NCI-H128 (cell line): ENCODE data around the gene WDR90.

ENCODE experiments used
- DNase-seq: peaks from one replicate; lab custom pipeline; 2025; ENCODE audit not compliant: unreplicated experiment; lab: John Stamatoyannopoulos, UW

The WDR90 gene

GRCh38 chr16:637081-638018 lies 11.8 kb upstream of the WDR90 start:
- DNase-seq: no peak

- DNase-seq: no peak
Measured at GRCh38 chr16:638034-638543, 11.1 kb upstream of the WDR90 start.

GRCh38 chr16:638836-639235 lies 10.3 kb upstream of the WDR90 start:
- no peak for DNase-seq

- DNase-seq: no peak
Measured at GRCh38 chr16:640614-641013, 8.6 kb upstream of the WDR90 start.

GRCh38 chr16:641326-642188 lies 7.6 kb upstream of the WDR90 start, which contains the start of gene MCRIP2:
Gene MCRIP2 (plus strand): TSS chr16:641828. CDS start chr16:641992, 164 bp downstream.
- peak; percentile 39 for DNase-seq

- DNase-seq: no peak
Measured at GRCh38 chr16:642189-643049, 6.7 kb upstream of the WDR90 start.

GRCh38 chr16:643050-643368 lies 6.2 kb upstream of the WDR90 start:
- DNase-seq: no peak

GRCh38 chr16:644556-644955 lies 4.6 kb upstream of the WDR90 start:
- DNase-seq: no peak

GRCh38 chr16:645852-646678 lies 3.1 kb upstream of the WDR90 start:
- DNase-seq: no peak

- DNase-seq: no peak
Measured at GRCh38 chr16:646679-647172, 2.4 kb upstream of the WDR90 start.

- no peak for DNase-seq
Measured at GRCh38 chr16:647173-647902, 1.8 kb upstream of the WDR90 start.

- DNase-seq: no peak
Measured at GRCh38 chr16:648071-648780, 939 bp upstream of the WDR90 start.

GRCh38 chr16:649631-650030 lies 466 bp downstream of the WDR90 start:
- DNase-seq: no peak

GRCh38 chr16:651844-652243 lies 2.7 kb downstream of the WDR90 start:
- DNase-seq: no peak

- no peak for DNase-seq
Measured at GRCh38 chr16:652454-653305, 3.5 kb downstream of the WDR90 start.

GRCh38 chr16:654034-654433 lies 4.9 kb downstream of the WDR90 start:
- no peak for DNase-seq

GRCh38 chr16:657487-657886 lies 8.3 kb downstream of the WDR90 start:
- DNase-seq: no peak
